Osteoblast (primary cell): ENCODE results near the gene TMEM272. TPM values are rescaled to one million over a fixed set of nuclear protein-coding genes. Genes with fewer than 3 reads are reported as not detected.

ENCODE experiments used
- DNase-seq: peaks from one replicate; pipeline ENCODE4 v3.0.0; 2011; ENCODE audit warnings: low spot score, mixed read lengths; ENCODE audit not compliant: insufficient read length; ENCODE audit errors: missing footprints
- H2AFZ ChIP-seq: 2 replicates; pipeline ENCODE4 v1.6.0; 2011; ENCODE audit warnings: mild to moderate bottlenecking, low read length
- H3K27ac ChIP-seq: 2 replicates; pipeline ENCODE4 v1.5.1; 2011; ENCODE audit warnings: mild to moderate bottlenecking, low read depth, low read length, moderate library complexity
- H3K27me3 ChIP-seq: 2 replicates; pipeline ENCODE4 v1.6.0; 2012; ENCODE audit warnings: mild to moderate bottlenecking, control low read depth, inconsistent platforms, low read length, moderate library complexity; ENCODE audit not compliant: insufficient read depth
- H3K36me3 ChIP-seq: 2 replicates; pipeline ENCODE4 v1.5.1; 2011; ENCODE audit warnings: mild to moderate bottlenecking, low read length, control low read depth, moderate library complexity; ENCODE audit not compliant: insufficient read depth
- H3K4me1 ChIP-seq: 2 replicates; pipeline ENCODE4 v1.5.1; 2011; ENCODE audit warnings: mild to moderate bottlenecking, low read length, control low read depth, moderate library complexity; ENCODE audit not compliant: insufficient read depth
- H3K4me2 ChIP-seq: 2 replicates; pipeline ENCODE4 v1.6.0; 2011; ENCODE audit warnings: mild to moderate bottlenecking, low read length; ENCODE audit not compliant: insufficient read depth
- H3K4me3 ChIP-seq: fragments of 200-600 bp; sonication (generic); 3 replicates; pipeline ENCODE4 v1.5.1; 2012; ENCODE audit warnings: mild to moderate bottlenecking, low read length, inconsistent platforms; ENCODE audit not compliant: insufficient read depth
- H3K79me2 ChIP-seq: 2 replicates; pipeline ENCODE4 v1.6.0; 2012; ENCODE audit warnings: mild to moderate bottlenecking, low read length, control low read depth, inconsistent platforms; ENCODE audit not compliant: insufficient read depth
- H3K9me3 ChIP-seq: 2 replicates; pipeline ENCODE4 v1.5.1; 2011; ENCODE audit warnings: low read depth, low read length, control low read depth
- H4K20me1 ChIP-seq: 2 replicates; pipeline ENCODE4 v1.6.0; 2012; ENCODE audit warnings: mild to moderate bottlenecking, low read length, control low read depth; ENCODE audit not compliant: insufficient read depth
- CTCF ChIP-seq: IDR thresholded peaks from 2 replicates; pipeline ENCODE4 v1.5.1; 2011; ENCODE audit warnings: mild to moderate bottlenecking, low read depth, low read length, moderate library complexity; ENCODE audit errors: extremely low read depth
- total RNA-seq: library from RNA; depleted of rRNA; stranded (reverse); fragments of >200 nt; gene quantifications from 2 replicates; pipeline ENCODE4 v1.2.3, GENCODE V29; 2012

Gene TMEM272
- total RNA-seq, 1 donor: not detected

DNA sequence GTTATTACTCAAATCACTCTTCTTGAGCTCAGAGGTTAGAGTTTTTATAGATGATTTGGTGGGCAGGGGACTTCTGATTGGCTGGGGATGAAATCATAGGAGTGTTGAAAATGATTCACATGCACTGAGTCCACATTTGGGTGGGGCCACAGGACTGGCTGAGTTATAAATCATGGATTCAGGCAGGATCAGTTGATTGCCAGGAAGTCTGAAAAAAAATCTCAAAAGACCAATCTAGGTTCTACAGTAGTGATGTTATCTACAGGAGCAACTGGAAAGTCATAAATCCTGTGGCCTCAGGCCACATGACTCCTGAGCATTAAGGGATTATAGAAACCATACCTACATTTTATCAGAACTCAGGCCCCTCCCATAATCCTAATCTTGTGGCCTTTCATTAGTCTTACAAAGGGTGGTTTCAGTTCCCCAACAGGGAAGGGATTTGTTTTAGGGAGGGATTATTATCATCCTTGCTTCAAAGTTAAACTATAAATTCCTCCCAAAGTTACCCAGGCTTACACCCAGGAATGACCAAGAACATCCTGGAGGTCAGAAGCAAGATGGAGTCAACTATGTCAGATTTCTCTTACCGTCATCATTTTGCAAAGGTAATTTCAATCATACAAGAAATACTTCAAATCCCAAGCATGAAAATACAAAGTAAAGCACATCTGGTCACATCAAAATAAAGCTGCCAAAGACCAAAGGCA is 11.2 kb upstream of the TMEM272 start:
- Histone ChIP-seq H3K27ac (no peak overlapping the region), H3K4me1 (no peaks in the 10 kb centered on the region), H3K4me3 (no peak overlapping the region), H3K36me3 (no peaks in the 10 kb centered on the region), H3K27me3 (peaks cover 26% of the 10 kb centered on the region), H4K20me1 (no peaks in the 10 kb centered on the region), H3K79me2 (no peaks in the 10 kb centered on the region), H2AFZ (no peak overlapping the region), H3K4me2 (no peak overlapping the region), H3K9me3 (no peaks in the 10 kb centered on the region)
- TF ChIP-seq CTCF: no peak
- no peak for DNase-seq

DNA sequence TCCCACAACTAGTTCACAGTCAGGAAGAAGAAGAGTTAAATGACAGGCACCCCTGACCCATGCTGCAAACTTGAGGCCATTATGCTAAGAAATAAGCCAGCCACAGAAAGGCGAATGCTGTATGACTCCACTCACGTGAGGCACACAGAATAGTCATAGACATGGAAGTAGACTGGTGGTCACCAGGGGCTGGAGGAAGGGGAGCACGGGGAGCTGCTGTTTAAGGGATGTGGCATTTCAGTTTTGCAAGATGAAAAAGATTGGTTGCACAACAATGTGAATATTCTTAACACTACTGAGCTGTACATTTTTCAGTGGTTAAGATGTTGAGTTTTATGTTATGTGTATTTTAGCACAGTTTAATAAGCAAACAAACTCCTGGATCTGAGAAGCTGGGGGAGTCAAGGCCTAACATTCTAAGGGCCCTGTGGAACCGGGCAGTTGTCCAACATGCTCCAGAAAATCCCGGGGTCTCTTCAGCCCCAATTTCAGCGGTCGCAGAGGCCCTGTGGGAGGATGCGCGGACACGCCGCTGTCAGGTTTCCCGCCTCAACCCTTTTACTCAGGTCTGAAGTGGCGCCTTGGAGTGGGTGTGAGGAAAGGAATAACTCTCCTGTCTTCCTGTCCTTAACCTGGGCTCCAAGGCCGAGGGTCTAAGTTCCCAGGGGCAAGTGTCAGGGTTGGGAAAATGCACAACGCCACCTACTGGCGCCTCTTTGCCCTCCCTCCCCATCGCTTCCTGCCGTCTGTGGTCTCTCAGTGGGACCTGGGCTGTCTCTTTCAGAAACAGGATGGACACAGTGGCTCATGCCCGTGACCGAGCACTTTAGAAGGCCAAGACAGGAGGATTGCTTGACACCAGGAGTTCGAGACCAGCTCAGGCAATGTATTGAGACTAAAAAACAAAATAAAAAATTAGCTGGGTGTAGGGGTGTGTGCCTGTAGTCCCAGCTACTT is 4.4 kb upstream of the TMEM272 start:
- Histone ChIP-seq H3K36me3 (no peaks in the 10 kb centered on the region), H3K4me3 (no peak overlapping the region), H3K79me2 (no peaks in the 10 kb centered on the region), H2AFZ (no peak overlapping the region), H3K4me2 (no peak overlapping the region), H3K4me1 (peaks cover 12% of the 10 kb centered on the region), H3K9me3 (no peaks in the 10 kb centered on the region), H3K27ac (no peak overlapping the region), H3K27me3 (no peaks in the 10 kb centered on the region), H4K20me1 (no peaks in the 10 kb centered on the region)
- TF ChIP-seq CTCF: peak; percentile 53
- DNase-seq: peak; percentile 77

- H3K36me3 ChIP-seq: no peaks in the 10 kb centered on the region
- no peaks in the 10 kb centered on the region for H3K79me2 ChIP-seq
- H3K4me2 ChIP-seq: no peak overlapping the region
- H4K20me1 ChIP-seq: no peaks in the 10 kb centered on the region
- H2AFZ ChIP-seq: no peak overlapping the region
- no peak overlapping the region for H3K4me3 ChIP-seq
- peaks cover 2% of the 10 kb centered on the region for H3K27me3 ChIP-seq
- no peaks in the 10 kb centered on the region for H3K9me3 ChIP-seq
- DNase-seq: peak; percentile 86
- H3K4me1 ChIP-seq: peaks cover 12% of the 10 kb centered on the region
- no peak for TF ChIP-seq CTCF
- H3K27ac ChIP-seq: no peak overlapping the region
Measured at GRCh38 chr13:51848674-51849073, 3.7 kb upstream of the TMEM272 start.

- Histone ChIP-seq H3K4me3 (no peak overlapping the region), H3K9me3 (no peaks in the 10 kb centered on the region), H3K4me1 (peaks cover 12% of the 10 kb centered on the region), H3K27ac (no peak overlapping the region), H2AFZ (no peak overlapping the region), H3K36me3 (no peaks in the 10 kb centered on the region), H3K27me3 (peaks cover 20% of the 10 kb centered on the region), H4K20me1 (no peaks in the 10 kb centered on the region), H3K79me2 (no peaks in the 10 kb centered on the region), H3K4me2 (no peak overlapping the region)
- no peak for TF ChIP-seq CTCF
- no peak for DNase-seq
Measured at GRCh38 chr13:51846756-51847155, 1.8 kb upstream of the TMEM272 start.
